B cell (primary cell): ENCODE measurements around the gene CCDC122. TPM values are rescaled to one million over a fixed set of nuclear protein-coding genes. Genes with fewer than 3 reads are reported as not detected.

Source experiments
- ATAC-seq: fragments of 200-7000 bp; cut with Tn5 transposase; one replicate; pipeline ENCODE4 v1.10.0; 2021; ENCODE audit warnings: low read depth, mild to moderate bottlenecking, moderate number of reproducible peaks, moderate library complexity
- CTCF ChIA-PET: fragments of 350-600 bp; sonication (Branson Sonifier 250); formaldehyde crosslinking; loops from one replicate; lab custom pipeline; 2021; ENCODE audit warnings: antibody characterized with exemption, inconsistent platforms; lab: Charles Lee
- POLR2A ChIA-PET: fragments of 350-600 bp; sonication (Branson Sonifier 250); formaldehyde crosslinking; loops from one replicate; lab custom pipeline; 2021; ENCODE audit warnings: antibody characterized with exemption; lab: Charles Lee
- DNase-seq: peaks from one replicate; pipeline ENCODE4 v3.0.0; 2013
- H2AFZ ChIP-seq: 2 replicates; pipeline ENCODE4 v1.6.1; 2012; ENCODE audit warnings: mild to moderate bottlenecking, low read depth, low read length; ENCODE audit not compliant: insufficient read depth, poor library complexity, severe bottlenecking
- H3K27ac ChIP-seq, 2 donors: 1 replicate in 1 of 2; 2 replicates in 1 of 2; pipeline ENCODE4 v1.5.1; 2012 to 2013; ENCODE audit warnings: low read length in 2 of 2, mild to moderate bottlenecking in 2 of 2, moderate library complexity in 1 of 2
- H3K27me3 ChIP-seq, 4 experiments: fragments of 200-600 bp in 1 of 4; sonication (generic) in 1 of 4; replicated peaks in 1 of 4; 1 replicate in 2 of 4; 2 replicates in 2 of 4; pipeline versions ENCODE4 v1.6.1 to v1.7.0; 2013 to 2016; ENCODE audit warnings: low read length in 3 of 4, mild to moderate bottlenecking in 2 of 4, mixed read lengths in 1 of 4, moderate library complexity in 1 of 4; ENCODE audit not compliant: insufficient read depth in 4 of 4, control insufficient read depth in 3 of 4; ENCODE audit errors: control extremely low read depth in 1 of 4
- H3K36me3 ChIP-seq, 2 experiments: replicated peaks in 1 of 2; 1 replicate in 1 of 2; 2 replicates in 1 of 2; pipeline versions ENCODE4 v1.6.1 to v1.7.1; 2013; ENCODE audit warnings: low read length in 1 of 2; ENCODE audit not compliant: insufficient read depth in 2 of 2, control insufficient read depth in 1 of 2; ENCODE audit errors: control extremely low read depth in 1 of 2, extremely low read depth in 1 of 2
- H3K4me1 ChIP-seq, 2 donors: fragments of 200-600 bp in 1 of 2; sonication (generic) in 1 of 2; 1 replicate in 1 of 2; 2 replicates in 1 of 2; pipeline versions ENCODE4 v1.5.1 to v1.6.1; 2013 to 2017; ENCODE audit warnings: low read length in 2 of 2; ENCODE audit not compliant: control insufficient read depth in 2 of 2, insufficient read depth in 2 of 2
- H3K4me2 ChIP-seq: replicated peaks from 2 replicates; pipeline ENCODE3; 2012; ENCODE audit warnings: mild to moderate bottlenecking, low read depth, low read length; ENCODE audit not compliant: poor library complexity, severe bottlenecking
- H3K4me3 ChIP-seq, 5 experiments: fragments of 200-600 bp in 1 of 5; sonication (generic) in 1 of 5; 1 replicate in 3 of 5; 2 replicates in 2 of 5; pipeline versions ENCODE4 v1.5.1 to v1.7.0; 2011 to 2016; ENCODE audit warnings: low read length in 4 of 5, mild to moderate bottlenecking in 4 of 5, low read depth in 2 of 5, control low read depth in 1 of 5, moderate library complexity in 1 of 5; ENCODE audit not compliant: insufficient read depth in 1 of 5; ENCODE audit errors: control extremely low read depth in 1 of 5, extremely low read depth in 1 of 5
- H3K79me2 ChIP-seq: fragments of 200-600 bp; sonication (generic); one replicate; pipeline ENCODE4 v1.6.0; 2016; ENCODE audit warnings: low read length; ENCODE audit not compliant: control insufficient read depth, insufficient read depth
- H3K9ac ChIP-seq: fragments of 200-600 bp; sonication (generic); 2 replicates; pipeline ENCODE4 v1.6.1; 2017; ENCODE audit warnings: mild to moderate bottlenecking, low read length, moderate library complexity
- H3K9me3 ChIP-seq, 3 donors: one replicate each; pipeline versions ENCODE4 v1.6.1 to v1.7.1; 2013; ENCODE audit warnings: low read length in 2 of 3; ENCODE audit not compliant: control insufficient read depth in 2 of 3, insufficient read depth in 1 of 3; ENCODE audit errors: control extremely low read depth in 1 of 3
- H4K20me1 ChIP-seq: 2 replicates; pipeline ENCODE4 v1.6.0; 2012; ENCODE audit warnings: mild to moderate bottlenecking, low read length; ENCODE audit not compliant: insufficient read depth, control insufficient read depth, poor library complexity, severe bottlenecking
- H3K27ac Mint-ChIP-seq: one replicate; pipeline ENCODE4 v1.8.0; 2021; ENCODE audit warnings: mixed read lengths
- H3K27me3 Mint-ChIP-seq: one replicate; pipeline ENCODE4 v1.8.0; 2021; ENCODE audit warnings: mixed read lengths
- H3K4me1 Mint-ChIP-seq: one replicate; pipeline ENCODE4 v1.8.0; 2021; ENCODE audit warnings: mixed read lengths
- H3K4me3 Mint-ChIP-seq: one replicate; pipeline ENCODE4 v1.8.0; 2021; ENCODE audit warnings: mixed read lengths
- H3K9me3 Mint-ChIP-seq: one replicate; pipeline ENCODE4 v1.8.0; 2022; ENCODE audit warnings: mixed read lengths; ENCODE audit not compliant: insufficient read depth
- CTCF ChIP-seq: fragments of 200-600 bp; IDR thresholded peaks from one replicate; pipeline ENCODE4 v1.8.0; 2022; ENCODE audit warnings: antibody characterized with exemption, mild to moderate bottlenecking
- EZH2 ChIP-seq: IDR thresholded peaks from 2 replicates; pipeline ENCODE4 v1.6.1; 2012; ENCODE audit warnings: borderline replicate concordance, low read depth, mild to moderate bottlenecking, moderate library complexity, low read length; ENCODE audit not compliant: insufficient read depth, poor library complexity, severe bottlenecking
- WGBS: methylation state at CpG from one replicate; pipeline ENCODE4 v1.1.5; 2013; ENCODE audit warnings: missing lambda C conversion rate; ENCODE audit not compliant: insufficient coverage; 5-methylcytosine and 5-hydroxymethylcytosine counted together
- intact Hi-C: fragments of 100-400 bp; cut with micrococcal nuclease; formaldehyde crosslinking; loops from one replicate; pipeline ENCODE4 v1.10.0; 2022
- polyA plus RNA-seq: library from polyadenylated mRNA; depleted of rRNA; stranded (reverse); fragments of >200 nt; gene quantifications from 2 replicates; pipeline ENCODE4 v1.2.3, GENCODE V29; 2012
- total RNA-seq, 2 donors: library from RNA; stranded (reverse); fragments of 120-200 nt in 1 of 2; gene quantifications; 1 replicate in 1 of 2; 2 replicates in 1 of 2; pipeline versions ENCODE4 v1.2.3 to v1.2.4, GENCODE V29; 2013 to 2022

CCDC122 gene
- total and polyA plus RNA-seq, 2 donors (not counting 1 experiment from before 2014, with no cell fraction given): 1.1 to 12.1 TPM

GRCh38 chr13:43883631-43884030, 4.1 kb upstream of the CCDC122 start:
- H3K27me3 Mint-ChIP-seq: no peaks in the 10 kb centered on the region

GRCh38 chr13:43881580-43881979, 2.0 kb upstream of the CCDC122 start:
- TF ChIP-seq CTCF: no peak
- TF ChIP-seq EZH2: no peak
- Mint-ChIP-seq H3K9me3 (peaks cover 2% of the 10 kb centered on the region), H3K27ac (no peak overlapping the region), H3K4me3 (peak overlapping the region; percentile 4), H3K4me1 (peaks cover 31% of the 10 kb centered on the region), H3K27me3 (no peaks in the 10 kb centered on the region)
- CTCF ChIA-PET: interaction anchor here (0.9 to 1.2 kb wide), 2 partner anchors 10 to 26 kb away, joined by 3 read pairs; no protein-coding TSS in a partner anchor
- no peaks in the 10 kb centered on the region for H3K27me3 ChIP-seq
- POLR2A ChIA-PET: no interaction called here
- no peaks in the 10 kb centered on the region for H3K9me3 ChIP-seq
- H3K4me3 ChIP-seq: no peak overlapping the region
- H3K4me1 ChIP-seq: peaks cover 20 to 22% of the 10 kb centered on the region in 2 donors
- H2AFZ ChIP-seq: no peak overlapping the region
- H3K9ac ChIP-seq: no peak overlapping the region
- intact Hi-C loops: loop anchor here (5.0 kb wide), 1 partner anchor 261 kb away; no protein-coding TSS in a partner anchor
- ATAC-seq (no peak), DNase-seq (no peak)
- H3K4me2 ChIP-seq: no peak overlapping the region
- H3K36me3 ChIP-seq: peaks cover 0 to 2% of the 10 kb centered on the region in 2 experiments
- H3K27ac ChIP-seq: no peak overlapping the region
- H4K20me1 ChIP-seq: no peaks in the 10 kb centered on the region
- no peaks in the 10 kb centered on the region for H3K79me2 ChIP-seq

More at GRCh38 chr13:43883631-43884030, 4.1 kb upstream of the CCDC122 start:
- Histone ChIP-seq H2AFZ (no peak overlapping the region), H3K36me3 (peaks cover 0 to 2% of the 10 kb centered on the region in 2 experiments), H3K9ac (no peak overlapping the region), H3K9me3 (no peaks in the 10 kb centered on the region), H3K4me3 (no peak overlapping the region), H4K20me1 (no peaks in the 10 kb centered on the region), H3K4me1 (peaks cover 6 to 12% of the 10 kb centered on the region in 2 donors), H3K27ac (no peak overlapping the region), H3K4me2 (no peak overlapping the region), H3K79me2 (no peaks in the 10 kb centered on the region), H3K27me3 (no peaks in the 10 kb centered on the region)
- no peak for TF ChIP-seq EZH2
- no peak for TF ChIP-seq CTCF
- WGBS: no CpG with 5 or more reads among the region's 3 CpGs
- Mint-ChIP-seq H3K27ac (no peak overlapping the region), H3K9me3 (peaks cover 2% of the 10 kb centered on the region), H3K4me3 (no peak overlapping the region), H3K4me1 (peaks cover 14% of the 10 kb centered on the region)
- DNase-seq (no peak), ATAC-seq (no peak)
- CTCF ChIA-PET: interaction anchor here (0.6 to 2.6 kb wide), 2 partner anchors 24 to 376 kb away, joined by 4 to 7 read pairs; no protein-coding TSS in a partner anchor
- POLR2A ChIA-PET: no interaction called here
- intact Hi-C loops: loop anchor here (5.0 kb wide), 1 partner anchor 259 kb away; no protein-coding TSS in a partner anchor
